Activated naive CD8-positive, alpha-beta T cell treated with anti-CD3 and anti-CD28 coated beads, Interleukin-2, amount 10 ng/mL, durations not matched to agents 7 days and 5 days (primary cell): Measurements from ENCODE around the gene POU4F2. TPM values are rescaled to one million over a fixed set of nuclear protein-coding genes. Genes with fewer than 3 reads are reported as not detected.

Experiments used
- total RNA-seq, 2 experiments: library from RNA; stranded (reverse); gene quantifications; one replicate each; pipeline ENCODE4 v1.2.3, GENCODE V29; 2021

The POU4F2 gene
- total RNA-seq, 2 experiments from 2014 or later, result not detected

Other genes starting within 250 kb of the POU4F2 start
- 10 to 100 TPM; 19.5 to 19.7 TPM for gene SLC10A7, start 117.0 kb upstream of the POU4F2 start, total RNA-seq